Stomach (tissue), 4 donors: ENCODE data around the gene SEMA4C.

ENCODE experiments used
- POLR2A ChIP-seq, 4 donors: fragments of 450-650 bp; IDR thresholded peaks; one replicate each; pipeline ENCODE4 v1.6.1; 2016; ENCODE audit warnings: antibody characterized with exemption in 4 of 4, control low read depth in 2 of 4, mild to moderate bottlenecking in 1 of 4, moderate library complexity in 1 of 4
- POLR2AphosphoS5 ChIP-seq, 3 donors: sonication (generic); formaldehyde crosslinking; IDR thresholded peaks; one replicate each; pipeline ENCODE4 v1.6.1; 2016; ENCODE audit warnings: antibody characterized with exemption in 3 of 3
- TF ChIP-seq, protein P1 (sequence below), 7 experiments: fragments of 450-650 bp in 4 of 7; fragments of 200-600 bp in 3 of 7; sonication (generic) in 3 of 7; IDR thresholded peaks; one replicate each; pipeline ENCODE4 v1.5.1; 2016 to 2019; ENCODE audit warnings: antibody characterized with exemption in 7 of 7, control low read depth in 2 of 7, mild to moderate bottlenecking in 1 of 7

DNA sequence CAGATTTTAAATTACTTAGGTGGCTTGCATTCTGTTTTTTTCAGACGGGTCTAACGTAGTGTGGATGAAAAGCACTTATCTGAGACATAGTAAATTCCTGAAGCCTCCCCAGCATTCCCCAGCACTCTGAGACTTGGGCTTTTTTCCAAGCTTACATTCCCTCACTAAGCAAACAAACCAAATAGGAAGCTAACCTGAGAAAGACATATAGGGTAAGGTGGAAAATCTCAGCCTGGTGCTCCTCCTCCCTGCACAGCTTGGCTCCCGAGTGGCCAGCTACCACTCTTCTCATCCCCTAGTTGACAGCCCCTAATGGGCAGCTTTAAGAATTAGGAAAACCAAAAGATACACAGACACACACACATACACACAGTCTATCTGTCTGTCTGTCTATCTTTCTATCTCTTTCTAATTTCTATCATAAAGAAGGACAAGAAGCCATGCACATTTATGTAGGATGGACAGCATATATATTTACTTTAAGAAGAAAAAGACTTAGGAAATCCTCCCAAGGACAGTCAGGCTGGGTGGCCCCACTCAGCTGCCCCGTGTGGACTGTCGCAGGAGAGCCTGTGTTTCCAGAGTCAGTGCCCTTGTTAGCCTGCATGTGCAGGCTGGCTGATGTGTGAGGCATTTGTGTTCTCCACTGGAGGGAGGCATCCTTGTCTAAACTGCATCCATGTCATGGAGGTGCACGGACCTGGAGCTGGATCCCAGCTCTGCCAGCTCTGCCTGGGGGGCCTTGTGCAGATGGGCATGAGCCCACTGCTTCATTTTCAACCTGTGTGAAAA lies 45.6 kb downstream of the SEMA4C start:
- TF ChIP-seq POLR2A (IDR thresholded peaks at IDR 0.05) (no peak), POLR2AphosphoS5 (IDR thresholded peaks at IDR 0.05) (no peak)
- TF ChIP-seq, protein P1, sequence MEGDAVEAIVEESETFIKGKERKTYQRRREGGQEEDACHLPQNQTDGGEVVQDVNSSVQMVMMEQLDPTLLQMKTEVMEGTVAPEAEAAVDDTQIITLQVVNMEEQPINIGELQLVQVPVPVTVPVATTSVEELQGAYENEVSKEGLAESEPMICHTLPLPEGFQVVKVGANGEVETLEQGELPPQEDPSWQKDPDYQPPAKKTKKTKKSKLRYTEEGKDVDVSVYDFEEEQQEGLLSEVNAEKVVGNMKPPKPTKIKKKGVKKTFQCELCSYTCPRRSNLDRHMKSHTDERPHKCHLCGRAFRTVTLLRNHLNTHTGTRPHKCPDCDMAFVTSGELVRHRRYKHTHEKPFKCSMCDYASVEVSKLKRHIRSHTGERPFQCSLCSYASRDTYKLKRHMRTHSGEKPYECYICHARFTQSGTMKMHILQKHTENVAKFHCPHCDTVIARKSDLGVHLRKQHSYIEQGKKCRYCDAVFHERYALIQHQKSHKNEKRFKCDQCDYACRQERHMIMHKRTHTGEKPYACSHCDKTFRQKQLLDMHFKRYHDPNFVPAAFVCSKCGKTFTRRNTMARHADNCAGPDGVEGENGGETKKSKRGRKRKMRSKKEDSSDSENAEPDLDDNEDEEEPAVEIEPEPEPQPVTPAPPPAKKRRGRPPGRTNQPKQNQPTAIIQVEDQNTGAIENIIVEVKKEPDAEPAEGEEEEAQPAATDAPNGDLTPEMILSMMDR (IDR thresholded peaks at IDR 0.05), result no peak
